Mammary epithelial cell (primary cell): Measurements from ENCODE around the gene ZNF223.

ENCODE experiments used
- CTCF ChIP-seq, 2 donors: IDR thresholded peaks in 1 of 2; conservative IDR thresholded peaks in 1 of 2; 2 replicates each; pipeline ENCODE4 v1.5.1; 2011 to 2012; ENCODE audit warnings: inconsistent platforms in 2 of 2, low read length in 2 of 2, mild to moderate bottlenecking in 2 of 2, control low read depth in 1 of 2, low read depth in 1 of 2; ENCODE audit not compliant: insufficient read depth in 1 of 2; ENCODE audit errors: extremely low read depth in 1 of 2
- EZH2 ChIP-seq: IDR thresholded peaks from 2 replicates; pipeline ENCODE4 v1.6.1; 2012; ENCODE audit warnings: low read length, inconsistent platforms, borderline replicate concordance

- TF ChIP-seq CTCF (conservative IDR thresholded peaks at IDR 0.05 in 1 of 2, IDR thresholded peaks at IDR 0.05 in 1 of 2; ENCODE audit: extremely low read depth in 1 of 2, insufficient read depth in 1 of 2, low read depth in 1 of 2, low read length in 2 of 2) (no peak), EZH2 (no peak)
Observed at GRCh38 chr19:44002566-44003460, 49.0 kb upstream of the ZNF223 start, which contains the start of gene ZNF230.
